Activated T-helper 2 cell treated with anti-CD3 and anti-CD28 coated beads, Interferon-gamma antibody, Interleukin-2, Interleukin-4, amounts not matched to agents 10 μg/mL and 5 μg/mL and 100 μg/mL, durations not matched to agents 14 hours and 24 hours and 36 hours (primary cell): ENCODE data around the gene FAM236C. TPM values are rescaled to one million over a fixed set of nuclear protein-coding genes. Genes with fewer than 3 reads are reported as not detected.
"Not testable (repeated sequence)": the region's sequence is repeated elsewhere in the genome, so short reads cannot be mapped to it uniquely, and the experiment has no call there.

ENCODE experiments used
- DNase-seq: peaks from one replicate; pipeline ENCODE4 v3.0.0; 2021; ENCODE audit warnings: low spot score
- H3K27ac Mint-ChIP-seq: one replicate; pipeline ENCODE4 v1.8.0; 2021; ENCODE audit warnings: mixed read lengths
- H3K27me3 Mint-ChIP-seq: one replicate; pipeline ENCODE4 v1.8.0; 2021; ENCODE audit warnings: low read depth, mixed read lengths
- H3K36me3 Mint-ChIP-seq: one replicate; pipeline ENCODE4 v1.8.0; 2021; ENCODE audit warnings: low read depth, mixed read lengths
- H3K4me1 Mint-ChIP-seq: one replicate; pipeline ENCODE4 v1.8.0; 2021; ENCODE audit warnings: low read depth, mixed read lengths
- H3K4me3 Mint-ChIP-seq: one replicate; pipeline ENCODE4 v1.8.0; 2021; ENCODE audit warnings: low read depth, mild to moderate bottlenecking, moderate library complexity, mixed read lengths
- H3K9me3 Mint-ChIP-seq: one replicate; pipeline ENCODE4 v1.8.0; 2021; ENCODE audit warnings: mixed read lengths
- intact Hi-C: fragments of 100-400 bp; cut with micrococcal nuclease; formaldehyde crosslinking; loops from one replicate; pipeline ENCODE4 v1.15.1; 2023
- total RNA-seq: library from RNA; stranded (reverse); gene quantifications from 2 replicates; pipeline ENCODE4 v1.2.3, GENCODE V29; 2022

Gene FAM236C
- not detected in 2 replicates for total RNA-seq

- DNase-seq, intact Hi-C loops, H3K27ac Mint-ChIP-seq, H3K9me3 Mint-ChIP-seq, H3K4me1 Mint-ChIP-seq, H3K36me3 Mint-ChIP-seq, H3K4me3 Mint-ChIP-seq, H3K27me3 Mint-ChIP-seq: not testable (repeated sequence)
These were observed at the start of gene FAM236C for GRCh38 chrX:72912315-72912714. TSS of gene FAM236C (plus strand) at chrX:72912615. CDS start at chrX:72912715, 100 bp downstream.

- H3K27me3 Mint-ChIP-seq, intact Hi-C loops, H3K9me3 Mint-ChIP-seq: not testable (repeated sequence)
These were observed 29.5 kb upstream of the FAM236C start for GRCh38 chrX:72882898-72883297.

GRCh38 chrX:72889740-72890139 is 22.7 kb upstream of the FAM236C start:
- H3K4me3 Mint-ChIP-seq, H3K36me3 Mint-ChIP-seq, H3K4me1 Mint-ChIP-seq, DNase-seq, H3K27me3 Mint-ChIP-seq, H3K9me3 Mint-ChIP-seq, H3K27ac Mint-ChIP-seq, intact Hi-C loops: not testable (repeated sequence)

More at GRCh38 chrX:72882898-72883297, 29.5 kb upstream of the FAM236C start:
- not testable (repeated sequence) for H3K4me1 Mint-ChIP-seq, H3K4me3 Mint-ChIP-seq, DNase-seq, H3K27ac Mint-ChIP-seq, H3K36me3 Mint-ChIP-seq

GRCh38 chrX:72916096-72916495 is 3.7 kb downstream of the FAM236C start:
- H3K27ac Mint-ChIP-seq, H3K9me3 Mint-ChIP-seq: not testable (repeated sequence)

GRCh38 chrX:72932283-72932682 is 19.9 kb downstream of the FAM236C start:
- intact Hi-C loops, H3K27ac Mint-ChIP-seq, DNase-seq, H3K27me3 Mint-ChIP-seq, H3K4me3 Mint-ChIP-seq, H3K9me3 Mint-ChIP-seq, H3K4me1 Mint-ChIP-seq, H3K36me3 Mint-ChIP-seq: not testable (repeated sequence)

More at GRCh38 chrX:72916096-72916495, 3.7 kb downstream of the FAM236C start:
- H3K4me1 Mint-ChIP-seq, intact Hi-C loops, H3K36me3 Mint-ChIP-seq, H3K4me3 Mint-ChIP-seq, DNase-seq, H3K27me3 Mint-ChIP-seq: not testable (repeated sequence)

GRCh38 chrX:72936455-72936854 is 24.0 kb downstream of the FAM236C start:
- H3K36me3 Mint-ChIP-seq, H3K27me3 Mint-ChIP-seq, H3K27ac Mint-ChIP-seq, DNase-seq, intact Hi-C loops, H3K4me1 Mint-ChIP-seq, H3K9me3 Mint-ChIP-seq, H3K4me3 Mint-ChIP-seq: not testable (repeated sequence)

GRCh38 chrX:72936882-72937455 is 24.6 kb downstream of the FAM236C start:
- H3K36me3 Mint-ChIP-seq, H3K27ac Mint-ChIP-seq, H3K4me1 Mint-ChIP-seq, H3K27me3 Mint-ChIP-seq, H3K4me3 Mint-ChIP-seq, H3K9me3 Mint-ChIP-seq, intact Hi-C loops, DNase-seq: not testable (repeated sequence)

GRCh38 chrX:72937906-72938305 is 25.5 kb downstream of the FAM236C start, which contains the start of gene FAM236A:
TSS of gene FAM236A (plus strand) at chrX:72938206. CDS start at chrX:72938263, 57 bp downstream.
- H3K36me3 Mint-ChIP-seq, H3K27ac Mint-ChIP-seq, intact Hi-C loops, H3K27me3 Mint-ChIP-seq, H3K4me1 Mint-ChIP-seq, H3K9me3 Mint-ChIP-seq, DNase-seq, H3K4me3 Mint-ChIP-seq: not testable (repeated sequence)

- H3K9me3 Mint-ChIP-seq, H3K36me3 Mint-ChIP-seq, H3K27me3 Mint-ChIP-seq, H3K4me3 Mint-ChIP-seq, DNase-seq, intact Hi-C loops, H3K27ac Mint-ChIP-seq, H3K4me1 Mint-ChIP-seq: not testable (repeated sequence)
These were observed 29.9 kb downstream of the FAM236C start for GRCh38 chrX:72942272-72942671.

GRCh38 chrX:72943035-72943818 is 30.8 kb downstream of the FAM236C start:
- H3K27me3 Mint-ChIP-seq: not testable (repeated sequence)

GRCh38 chrX:72943819-72944169 is 31.4 kb downstream of the FAM236C start, which contains the start of gene DMRTC1:
TSS of gene DMRTC1 (minus strand) at chrX:72943837. CDS start at chrX:72875694, 68,143 bp downstream.
- not testable (repeated sequence) for DNase-seq, H3K27me3 Mint-ChIP-seq, H3K9me3 Mint-ChIP-seq

More at GRCh38 chrX:72943035-72943818, 30.8 kb downstream of the FAM236C start:
- H3K9me3 Mint-ChIP-seq, H3K4me1 Mint-ChIP-seq, intact Hi-C loops, H3K4me3 Mint-ChIP-seq, H3K27ac Mint-ChIP-seq, H3K36me3 Mint-ChIP-seq, DNase-seq: not testable (repeated sequence)

GRCh38 chrX:72959971-72960370 is 47.6 kb downstream of the FAM236C start:
- intact Hi-C loops, H3K36me3 Mint-ChIP-seq, DNase-seq, H3K27me3 Mint-ChIP-seq, H3K4me3 Mint-ChIP-seq, H3K9me3 Mint-ChIP-seq, H3K27ac Mint-ChIP-seq, H3K4me1 Mint-ChIP-seq: not testable (repeated sequence)

More at GRCh38 chrX:72943819-72944169, 31.4 kb downstream of the FAM236C start, which contains the start of gene DMRTC1:
- H3K36me3 Mint-ChIP-seq, H3K4me1 Mint-ChIP-seq, H3K27ac Mint-ChIP-seq, H3K4me3 Mint-ChIP-seq, intact Hi-C loops: not testable (repeated sequence)
